Measurements from ENCODE around the gene PVALEF. TPM values are rescaled to one million over a fixed set of nuclear protein-coding genes. Genes with fewer than 3 reads are reported as not detected.

Gene PVALEF
- total and polyA plus RNA-seq, 2 of the 13 experiments (the other 11 are each of a cell fraction or from before 2014, with no cell fraction given), result 0.18 TPM

GRCh38 chr17:81206166-81206565 is 40.9 kb downstream of the PVALEF start (continued):
- TF ChIP-seq, protein P1, sequence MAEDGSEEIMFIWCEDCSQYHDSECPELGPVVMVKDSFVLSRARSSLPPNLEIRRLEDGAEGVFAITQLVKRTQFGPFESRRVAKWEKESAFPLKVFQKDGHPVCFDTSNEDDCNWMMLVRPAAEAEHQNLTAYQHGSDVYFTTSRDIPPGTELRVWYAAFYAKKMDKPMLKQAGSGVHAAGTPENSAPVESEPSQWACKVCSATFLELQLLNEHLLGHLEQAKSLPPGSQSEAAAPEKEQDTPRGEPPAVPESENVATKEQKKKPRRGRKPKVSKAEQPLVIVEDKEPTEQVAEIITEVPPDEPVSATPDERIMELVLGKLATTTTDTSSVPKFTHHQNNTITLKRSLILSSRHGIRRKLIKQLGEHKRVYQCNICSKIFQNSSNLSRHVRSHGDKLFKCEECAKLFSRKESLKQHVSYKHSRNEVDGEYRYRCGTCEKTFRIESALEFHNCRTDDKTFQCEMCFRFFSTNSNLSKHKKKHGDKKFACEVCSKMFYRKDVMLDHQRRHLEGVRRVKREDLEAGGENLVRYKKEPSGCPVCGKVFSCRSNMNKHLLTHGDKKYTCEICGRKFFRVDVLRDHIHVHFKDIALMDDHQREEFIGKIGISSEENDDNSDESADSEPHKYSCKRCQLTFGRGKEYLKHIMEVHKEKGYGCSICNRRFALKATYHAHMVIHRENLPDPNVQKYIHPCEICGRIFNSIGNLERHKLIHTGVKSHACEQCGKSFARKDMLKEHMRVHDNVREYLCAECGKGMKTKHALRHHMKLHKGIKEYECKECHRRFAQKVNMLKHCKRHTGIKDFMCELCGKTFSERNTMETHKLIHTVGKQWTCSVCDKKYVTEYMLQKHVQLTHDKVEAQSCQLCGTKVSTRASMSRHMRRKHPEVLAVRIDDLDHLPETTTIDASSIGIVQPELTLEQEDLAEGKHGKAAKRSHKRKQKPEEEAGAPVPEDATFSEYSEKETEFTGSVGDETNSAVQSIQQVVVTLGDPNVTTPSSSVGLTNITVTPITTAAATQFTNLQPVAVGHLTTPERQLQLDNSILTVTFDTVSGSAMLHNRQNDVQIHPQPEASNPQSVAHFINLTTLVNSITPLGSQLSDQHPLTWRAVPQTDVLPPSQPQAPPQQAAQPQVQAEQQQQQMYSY (CRISPR knock-in tag; IDR thresholded peaks at IDR 0.05), result no peak
- TF ChIP-seq SMC3 (IDR thresholded peaks at IDR 0.05; ENCODE audit: low read length) (no peak), THRA (CRISPR knock-in tag; IDR thresholded peaks at IDR 0.05; ENCODE audit: borderline replicate concordance) (no peak)

DNA sequence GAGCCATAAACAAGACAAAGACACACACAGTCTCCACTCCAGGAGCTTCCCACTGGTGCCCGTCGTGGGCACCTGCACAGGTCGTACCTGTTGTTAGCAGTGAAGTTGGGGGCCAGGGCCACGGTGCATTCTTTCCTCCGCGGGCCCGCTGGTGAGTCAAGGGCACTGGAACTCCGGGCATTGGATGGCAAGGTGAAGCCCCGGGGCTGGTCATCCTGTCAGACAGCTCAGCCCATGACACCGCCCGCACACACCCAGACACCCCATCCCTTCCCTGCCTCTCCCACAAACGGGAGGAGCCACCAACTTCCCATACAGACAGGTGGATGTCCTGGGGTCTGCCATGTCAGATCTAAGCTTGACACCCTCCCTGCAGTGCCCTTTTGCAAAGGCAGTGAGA is 41.4 kb downstream of the PVALEF start:
- Histone ChIP-seq H3K79me2 (ENCODE audit: insufficient read depth, low read length) (no peaks in the 10 kb centered on the region), H3K4me3 (replicated peaks in 1 of 3; ENCODE audit: insufficient read depth in 1 of 3, low read depth in 2 of 3, low read length in 3 of 3) (no peak overlapping the region), H4K20me1 (ENCODE audit: insufficient read depth, low read length) (no peaks in the 10 kb centered on the region), H3K4me1 (ENCODE audit: insufficient read depth, low read length) (no peaks in the 10 kb centered on the region), H2AFZ (ENCODE audit: low read length) (no peak overlapping the region), H3K9ac (ENCODE audit: insufficient read depth, low read depth, low read length) (no peak overlapping the region), H3K4me2 (ENCODE audit: low read depth, low read length) (no peak overlapping the region), H3K36me3 (replicated peaks in 1 of 2; ENCODE audit: control insufficient read depth in 1 of 2, insufficient read depth in 2 of 2, low read length in 2 of 2) (peaks cover 16 to 44% of the 10 kb centered on the region in 2 experiments; a peak in 4 of 5 replicates), H3K9me3 (ENCODE audit: low read length) (no peaks in the 10 kb centered on the region), H3K27me3 (ENCODE audit: control insufficient read depth in 1 of 2, insufficient read depth in 2 of 2, low read length in 2 of 2) (no peaks in the 10 kb centered on the region), H3K27ac (ENCODE audit: extremely low read length, insufficient read depth, low read length) (no peak overlapping the region)
- ChIA-PET CTCF (ENCODE audit: low intra/inter-chr PET ratio, low total read pairs) (no interaction called here), POLR2A (no interaction called here)
- intact Hi-C loops (cut with micrococcal nuclease; ENCODE audit: unreplicated experiment) (no loop called here), in situ Hi-C loops (cut with HindIII; ENCODE audit: extremely low pct_ligation_motif_present, low pct_unique_long_range_greater_than_20kb) (no loop called here)
- no peak for DNase-seq (ENCODE audit: low spot score)
- TF ChIP-seq SP140L (CRISPR knock-in tag; IDR thresholded peaks at IDR 0.05; ENCODE audit: borderline replicate concordance) (no peak), E2F2 (CRISPR knock-in tag; IDR thresholded peaks at IDR 0.05; ENCODE audit: borderline replicate concordance) (no peak)
- no TSS peak for BruUV-seq (replicated peaks)
- 96% methylated on average over 11 of the region's 12 CpGs for WGBS (ENCODE audit: low lambda C conversion rate)
- no peak for FAIRE-seq
- ATAC-seq, result no peak
